Measurements from ENCODE around the gene GPR161.

GRCh38 chr1:168163670-168164069 lies 26.9 kb upstream of the GPR161 start:
- no peak for TF ChIP-seq CTCF (IDR thresholded peaks at IDR 0.05)
- TF ChIP-seq POLR2A (IDR thresholded peaks at IDR 0.05) = no peak
